HEK293T (cell line): ENCODE measurements around the gene ZNRF1.

ENCODE experiments used
- CTCF ChIA-PET: fragments of 350-600 bp; formaldehyde crosslinking; extraction: SDS; loops from one replicate; lab custom pipeline; 2021; ENCODE audit warnings: antibody characterized with exemption, inconsistent platforms; lab: Yijun Ruan, JAX
- POLR2A ChIA-PET: fragments of 350-600 bp; formaldehyde crosslinking; extraction: SDS; loops from one replicate; lab custom pipeline; 2020; ENCODE audit warnings: antibody characterized with exemption, inconsistent platforms; lab: Yijun Ruan, JAX
- DNase-seq: peaks from one replicate; pipeline ENCODE4 v3.0.0; 2012; ENCODE audit warnings: mixed read lengths; ENCODE audit errors: extremely low spot score
- ARNT ChIP-seq: fragments of 450-650 bp; IDR thresholded peaks from 2 replicates; pipeline ENCODE4 v1.6.1; 2017; ENCODE audit warnings: mild to moderate bottlenecking
- BHLHE40 ChIP-seq: fragments of 450-650 bp; IDR thresholded peaks from 2 replicates; pipeline ENCODE4 v1.6.1; 2016; ENCODE audit warnings: mild to moderate bottlenecking, moderate library complexity, borderline replicate concordance
- CTBP1 ChIP-seq: fragments of 450-650 bp; IDR thresholded peaks from 2 replicates; pipeline ENCODE4 v1.6.1; 2016; ENCODE audit warnings: borderline replicate concordance
- ELF4 ChIP-seq: fragments of 450-650 bp; IDR thresholded peaks from 2 replicates; pipeline ENCODE4 v1.6.1; 2017; ENCODE audit warnings: antibody characterized with exemption
- FOXA1 ChIP-seq: fragments of 450-650 bp; IDR thresholded peaks from 2 replicates; pipeline ENCODE4 v1.6.1; 2016; ENCODE audit warnings: mild to moderate bottlenecking
- FOXK2 ChIP-seq: fragments of 450-650 bp; IDR thresholded peaks from 2 replicates; pipeline ENCODE4 v1.6.1; 2016; ENCODE audit warnings: mild to moderate bottlenecking
- FOXM1 ChIP-seq: fragments of 450-650 bp; IDR thresholded peaks from 2 replicates; pipeline ENCODE4 v1.6.1; 2017; ENCODE audit warnings: mild to moderate bottlenecking, borderline replicate concordance
- HDGF ChIP-seq: fragments of 450-650 bp; IDR thresholded peaks from 2 replicates; pipeline ENCODE4 v1.6.1; 2017; ENCODE audit warnings: antibody characterized with exemption, borderline replicate concordance
- L3MBTL2 ChIP-seq: fragments of 450-650 bp; conservative IDR thresholded peaks from 2 replicates; pipeline ENCODE4 v1.6.1; 2016; ENCODE audit warnings: mild to moderate bottlenecking
- LEF1 ChIP-seq: fragments of 450-650 bp; IDR thresholded peaks from 2 replicates; pipeline ENCODE4 v1.6.1; 2017; ENCODE audit warnings: mild to moderate bottlenecking, borderline replicate concordance
- NFRKB ChIP-seq: fragments of 450-650 bp; IDR thresholded peaks from 2 replicates; pipeline ENCODE4 v1.6.1; 2016; ENCODE audit warnings: mild to moderate bottlenecking, moderate library complexity
- SP1 ChIP-seq: fragments of 450-650 bp; IDR thresholded peaks from 2 replicates; pipeline ENCODE4 v1.6.1; 2017
- SUZ12 ChIP-seq: fragments of 450-650 bp; IDR thresholded peaks from 2 replicates; pipeline ENCODE4 v1.6.1; 2016; ENCODE audit warnings: mild to moderate bottlenecking
- TARDBP ChIP-seq: fragments of 450-650 bp; IDR thresholded peaks from 2 replicates; pipeline ENCODE4 v1.6.1; 2016
- ZNF384 ChIP-seq: fragments of 450-650 bp; IDR thresholded peaks from 2 replicates; pipeline ENCODE4 v1.6.1; 2016
- TF ChIP-seq, protein P1 (sequence below): fragments of 450-650 bp; IDR thresholded peaks from 2 replicates; pipeline ENCODE4 v1.6.1; 2016

The ZNRF1 gene

DNA sequence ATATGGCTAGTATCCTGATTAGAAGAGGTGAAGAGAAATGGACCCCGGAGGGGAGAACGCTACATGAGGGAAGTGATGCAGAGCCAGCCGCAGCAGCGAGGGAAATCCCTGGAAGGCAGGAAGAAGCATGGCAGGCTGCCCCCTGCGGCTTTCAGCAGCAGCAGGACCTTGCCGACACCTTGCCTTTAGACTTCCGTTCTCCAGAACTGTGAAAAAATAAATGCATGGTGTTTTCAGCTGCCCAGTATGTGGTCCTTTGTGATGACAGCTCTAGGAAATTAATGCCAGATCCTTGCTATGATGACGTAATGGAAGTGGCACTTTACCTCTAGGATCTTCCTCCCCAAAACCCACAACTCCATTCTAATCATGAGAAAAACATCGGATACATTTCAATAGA lies 139.8 kb downstream of the ZNRF1 start:
- DNase-seq: no peak
- CTCF ChIA-PET: no interaction called here
- TF ChIP-seq FOXA1 (no peak), CTBP1 (no peak), SUZ12 (no peak), HDGF (no peak), ELF4 (no peak), FOXK2 (no peak), ZNF384 (no peak), TARDBP (no peak), LEF1 (no peak)
- TF ChIP-seq, protein P1, sequence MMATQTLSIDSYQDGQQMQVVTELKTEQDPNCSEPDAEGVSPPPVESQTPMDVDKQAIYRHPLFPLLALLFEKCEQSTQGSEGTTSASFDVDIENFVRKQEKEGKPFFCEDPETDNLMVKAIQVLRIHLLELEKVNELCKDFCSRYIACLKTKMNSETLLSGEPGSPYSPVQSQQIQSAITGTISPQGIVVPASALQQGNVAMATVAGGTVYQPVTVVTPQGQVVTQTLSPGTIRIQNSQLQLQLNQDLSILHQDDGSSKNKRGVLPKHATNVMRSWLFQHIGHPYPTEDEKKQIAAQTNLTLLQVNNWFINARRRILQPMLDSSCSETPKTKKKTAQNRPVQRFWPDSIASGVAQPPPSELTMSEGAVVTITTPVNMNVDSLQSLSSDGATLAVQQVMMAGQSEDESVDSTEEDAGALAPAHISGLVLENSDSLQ: no peak
- POLR2A ChIA-PET: no interaction called here

DNA sequence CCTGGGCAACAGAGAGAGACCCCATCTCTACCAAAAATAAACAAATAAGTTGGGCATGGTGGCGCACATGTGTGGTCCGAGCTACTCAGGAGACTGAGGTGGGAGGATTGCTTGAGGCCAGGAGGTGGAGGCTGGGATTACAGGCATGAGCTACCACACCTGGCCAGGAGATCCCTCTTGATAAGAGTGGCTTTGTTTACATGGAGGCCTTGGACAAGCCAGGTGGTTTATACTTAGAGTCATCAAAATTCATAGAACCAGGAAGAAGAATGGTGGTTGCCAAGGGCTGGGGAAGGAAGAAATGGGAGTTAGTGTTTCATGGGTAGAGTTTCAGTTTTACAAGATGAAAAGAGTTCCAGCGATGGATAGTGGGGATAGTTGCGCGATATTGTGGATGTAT lies 140.7 kb downstream of the ZNRF1 start:
- TF ChIP-seq L3MBTL2: no peak
- TF ChIP-seq ARNT: no peak
- no peak for TF ChIP-seq LEF1
- no peak for TF ChIP-seq FOXM1
- no peak for TF ChIP-seq ELF4
- no peak for TF ChIP-seq SP1
- TF ChIP-seq, protein P1: no peak
- TF ChIP-seq BHLHE40: no peak
- TF ChIP-seq CTBP1: no peak
- no peak for TF ChIP-seq HDGF
- TF ChIP-seq FOXA1: no peak
- no peak for TF ChIP-seq NFRKB
- no peak for TF ChIP-seq ZNF384
- no peak for TF ChIP-seq FOXK2
- TF ChIP-seq TARDBP: no peak
- no peak for TF ChIP-seq SUZ12
- no peak for DNase-seq
- ChIA-PET CTCF (no interaction called here), POLR2A (no interaction called here)

DNA sequence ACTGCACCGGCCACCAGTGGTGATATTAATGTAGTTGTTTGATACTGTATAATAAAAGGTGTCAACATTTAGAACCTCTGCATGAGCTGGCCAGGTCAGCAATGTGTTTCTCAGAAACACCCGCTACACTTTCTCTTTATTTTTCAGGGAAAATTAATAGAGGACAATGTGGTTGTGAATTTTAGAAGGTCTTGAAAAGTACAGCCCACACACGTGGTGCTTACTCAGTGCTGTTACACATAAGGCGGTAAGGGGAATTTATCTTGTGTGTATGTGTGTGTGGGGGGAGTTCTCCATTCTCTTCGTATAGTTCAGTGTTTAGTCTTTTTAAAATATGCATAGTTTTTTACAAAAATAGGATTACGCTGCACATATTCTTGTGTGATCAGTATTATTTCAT lies 145.1 kb downstream of the ZNRF1 start:
- ChIA-PET CTCF (no interaction called here), POLR2A (no interaction called here)
- TF ChIP-seq, protein P1: no peak
- TF ChIP-seq SP1: no peak
- no peak for TF ChIP-seq NFRKB
- no peak for TF ChIP-seq HDGF
- TF ChIP-seq L3MBTL2: no peak
- no peak for TF ChIP-seq ZNF384
- TF ChIP-seq BHLHE40: no peak
- DNase-seq: no peak

DNA sequence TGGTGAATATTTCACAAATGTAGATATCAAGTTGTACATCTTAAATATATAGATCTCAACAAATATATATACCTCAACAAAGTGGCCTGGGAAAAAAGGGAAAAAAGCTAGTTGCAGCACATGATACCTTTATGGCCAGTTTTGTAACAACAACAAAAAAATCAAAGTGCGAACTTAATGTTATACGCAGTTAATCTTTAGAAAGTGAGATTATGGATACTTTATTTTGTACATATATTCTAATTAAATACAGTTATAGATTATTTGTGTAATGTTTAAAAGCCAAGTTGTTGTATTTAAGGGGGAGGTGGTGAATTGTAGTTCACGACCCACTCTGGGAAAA lies 149.1 kb downstream of the ZNRF1 start:
- ChIA-PET CTCF (interaction anchor here (0.5 kb wide), 1 partner anchor 1972 kb away, joined by 7 read pairs; no protein-coding TSS in a partner anchor), POLR2A (interaction anchor here (1.1 kb wide), 1 partner anchor 163 kb away, joined by 3 read pairs; the partner anchor contains the start of gene WDR59)
- DNase-seq: no peak
- no peak for TF ChIP-seq ARNT
- TF ChIP-seq LEF1: no peak

DNA sequence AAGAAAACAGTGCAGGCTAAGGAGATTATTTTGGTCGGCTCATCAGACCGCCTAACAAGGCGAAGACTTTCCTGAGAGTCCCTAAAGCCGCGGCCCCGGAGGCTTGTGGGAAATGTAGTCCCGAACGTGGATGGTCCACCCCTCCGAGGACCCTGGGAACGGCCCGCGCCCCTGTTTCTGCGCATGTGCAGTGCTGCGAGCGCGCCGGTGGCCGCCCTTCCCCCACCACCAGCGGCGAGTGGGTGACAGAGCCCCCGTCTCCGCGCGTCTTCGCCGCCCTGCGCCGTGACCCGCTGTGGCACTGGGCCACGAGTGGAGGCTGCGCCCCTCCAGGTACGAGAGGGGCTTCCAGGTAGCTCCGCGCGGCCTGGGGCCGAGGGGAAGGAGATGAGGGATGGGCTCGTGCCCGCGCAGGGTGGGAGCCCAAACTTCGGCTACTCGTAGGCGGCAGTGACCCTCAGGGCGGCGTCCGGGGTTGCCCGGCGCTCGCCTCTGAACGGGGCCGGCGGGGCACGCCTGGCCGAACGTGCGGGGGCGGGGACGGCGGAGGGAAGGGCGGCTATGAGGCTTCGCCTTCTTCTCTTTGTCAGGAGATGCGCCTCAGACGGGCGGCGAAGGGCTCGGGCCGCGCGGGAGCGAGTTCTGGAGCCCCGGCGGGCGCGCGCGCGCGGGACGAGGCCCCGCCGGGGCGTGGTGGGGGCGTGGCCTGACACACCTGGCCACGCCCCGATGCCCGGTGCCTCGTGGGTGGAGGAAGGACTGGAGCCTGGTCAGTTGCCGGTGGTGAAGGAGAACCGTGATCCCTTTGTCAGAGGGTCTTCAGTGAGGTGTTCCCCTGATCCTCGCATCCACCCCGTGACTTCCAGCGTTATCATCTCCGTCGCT lies 149.7 kb downstream of the ZNRF1 start, which contains the start of gene ZFP1:
TSS of gene ZFP1 (plus strand) at position 214 of the 885 bp plus-strand sequence. CDS start 4,428 bp downstream, outside the sequence.
- CTCF ChIA-PET: no interaction called here
- POLR2A ChIA-PET: interaction anchor here (1.1 kb wide), 1 partner anchor 163 kb away, joined by 3 read pairs; the partner anchor contains the start of gene WDR59
- no peak for TF ChIP-seq SP1
- no peak for TF ChIP-seq NFRKB
- TF ChIP-seq FOXM1: peak; percentile 68; the same call in 1 of the 2 replicates
- TF ChIP-seq SUZ12: no peak
- no peak for TF ChIP-seq FOXK2
- TF ChIP-seq FOXA1: no peak
- TF ChIP-seq ZNF384: no peak
- TF ChIP-seq HDGF: 0 out of 2 replicates have a peak, but pooled peaks have one; percentile 18
- peak; percentile 66 for TF ChIP-seq CTBP1
- no peak for TF ChIP-seq BHLHE40
- TF ChIP-seq, protein P1: peak; percentile 26; the same call in 1 of the 2 replicates
- DNase-seq: peak; percentile 95
